Measurements from ENCODE around the gene R3HDM2.

The R3HDM2 gene

GRCh38 chr12:57470286-57470969 is 39.6 kb upstream of the R3HDM2 start:
- DNase-seq (ENCODE audit: low spot score) = no peak
- Histone ChIP-seq H2BK12ac (ENCODE audit: low read length) (no peak overlapping the region), H3K4me2 (ENCODE audit: insufficient read depth, low read length, poor library complexity, severe bottlenecking) (no peak overlapping the region), H3K27ac (replicated peaks; ENCODE audit: low read length) (no peak overlapping the region), H3K18ac (ENCODE audit: low read length) (no peak overlapping the region), H2BK120ac (ENCODE audit: low read depth, low read length) (no peak overlapping the region), H3K4me1 (ENCODE audit: control insufficient read depth in 2 of 2, insufficient read depth in 1 of 2, low read depth in 1 of 2, low read length in 2 of 2) (no peaks in the 10 kb centered on the region), H4K91ac (ENCODE audit: low read depth, low read length, poor library complexity) (no peak overlapping the region), H3K4ac (ENCODE audit: low read length) (no peak overlapping the region), H2AK5ac (ENCODE audit: low read depth, low read length) (no peak overlapping the region), H3K23ac (ENCODE audit: low read depth, low read length, poor library complexity) (no peak overlapping the region), H3K79me1 (ENCODE audit: low read depth, low read length) (no peaks in the 10 kb centered on the region), H3K9ac (ENCODE audit: low read depth, low read length, poor library complexity) (no peak overlapping the region), H3K36me3 (replicated peaks in 1 of 2; ENCODE audit: control insufficient read depth in 2 of 2, insufficient read depth in 2 of 2, low read length in 2 of 2) (no peaks in the 10 kb centered on the region), H2BK5ac (ENCODE audit: low read length) (no peak overlapping the region), H3K27me3 (ENCODE audit: control insufficient read depth in 3 of 3, insufficient read depth in 3 of 3, low read depth in 1 of 3, low read length in 3 of 3) (peaks cover 7 to 31% (median 30%) of the 10 kb centered on the region in 3 experiments), H4K8ac (ENCODE audit: low read depth, low read length) (no peak overlapping the region), H2BK15ac (ENCODE audit: low read length) (peak overlapping the region; percentile 8), H3K9me3 (replicated peaks in 1 of 2; ENCODE audit: control insufficient read depth in 2 of 2, insufficient read depth in 1 of 2, low read depth in 1 of 2, low read length in 2 of 2) (peaks cover 2 to 4% of the 10 kb centered on the region in 2 donors), H3K14ac (ENCODE audit: low read length) (no peak overlapping the region), H3K4me3 (ENCODE audit: low read length in 2 of 2) (no peak overlapping the region), H2AFZ (ENCODE audit: low read length) (no peak overlapping the region)
- WGBS, 2 donors (ENCODE audit: extremely low coverage in 2 of 2, insufficient read length in 2 of 2, insufficient replicate concordance in 1 of 2) = no CpG with 5 or more reads among the region's 14 CpGs

- Histone ChIP-seq H3K36me3 (replicated peaks in 1 of 2; ENCODE audit: control insufficient read depth in 2 of 2, insufficient read depth in 2 of 2, low read length in 2 of 2) (no peaks in the 10 kb centered on the region), H3K27me3 (ENCODE audit: control insufficient read depth in 3 of 3, insufficient read depth in 3 of 3, low read depth in 1 of 3, low read length in 3 of 3) (peaks cover 2 to 24% (median 21%) of the 10 kb centered on the region in 3 experiments), H3K4ac (ENCODE audit: low read length) (no peak overlapping the region), H3K79me1 (ENCODE audit: low read depth, low read length) (no peaks in the 10 kb centered on the region), H3K14ac (ENCODE audit: low read length) (no peak overlapping the region), H3K4me3 (ENCODE audit: low read length in 2 of 2) (no peak overlapping the region), H3K18ac (ENCODE audit: low read length) (peak overlapping the region; percentile 45), H4K8ac (ENCODE audit: low read depth, low read length) (no peak overlapping the region), H2BK120ac (ENCODE audit: low read depth, low read length) (no peak overlapping the region), H2AFZ (ENCODE audit: low read length) (no peak overlapping the region), H3K23ac (ENCODE audit: low read depth, low read length, poor library complexity) (no peak overlapping the region), H4K91ac (ENCODE audit: low read depth, low read length, poor library complexity) (no peak overlapping the region), H3K4me2 (ENCODE audit: insufficient read depth, low read length, poor library complexity, severe bottlenecking) (no peak overlapping the region), H2BK12ac (ENCODE audit: low read length) (no peak overlapping the region), H2BK15ac (ENCODE audit: low read length) (no peak overlapping the region), H3K4me1 (ENCODE audit: control insufficient read depth in 2 of 2, insufficient read depth in 1 of 2, low read depth in 1 of 2, low read length in 2 of 2) (no peaks in the 10 kb centered on the region), H3K9me3 (replicated peaks in 1 of 2; ENCODE audit: control insufficient read depth in 2 of 2, insufficient read depth in 1 of 2, low read depth in 1 of 2, low read length in 2 of 2) (peaks cover 2 to 4% of the 10 kb centered on the region in 2 donors), H2AK5ac (ENCODE audit: low read depth, low read length) (peak overlapping the region; percentile 16), H2BK5ac (ENCODE audit: low read length) (no peak overlapping the region), H3K9ac (ENCODE audit: low read depth, low read length, poor library complexity) (no peak overlapping the region), H3K27ac (replicated peaks; ENCODE audit: low read length) (no peak overlapping the region)
- DNase-seq (ENCODE audit: low spot score) = no peak
- no CpG with 5 or more reads among the region's 10 CpGs for WGBS, 2 donors (ENCODE audit: extremely low coverage in 2 of 2, insufficient read length in 2 of 2, insufficient replicate concordance in 1 of 2)
Observed at GRCh38 chr12:57469296-57470164, 38.7 kb upstream of the R3HDM2 start.

- Histone ChIP-seq H3K4me2 (ENCODE audit: insufficient read depth, low read length, poor library complexity, severe bottlenecking) (no peak overlapping the region), H3K27ac (replicated peaks; ENCODE audit: low read length) (no peak overlapping the region), H4K91ac (ENCODE audit: low read depth, low read length, poor library complexity) (no peak overlapping the region), H3K27me3 (ENCODE audit: control insufficient read depth in 3 of 3, insufficient read depth in 3 of 3, low read depth in 1 of 3, low read length in 3 of 3) (peaks cover 0 to 16% (median 6%) of the 10 kb centered on the region in 3 experiments), H2BK5ac (ENCODE audit: low read length) (no peak overlapping the region), H2AK5ac (ENCODE audit: low read depth, low read length) (no peak overlapping the region), H3K4me3 (ENCODE audit: low read length in 2 of 2) (peak overlapping the region in 1 of 2 donors; percentile 30), H4K8ac (ENCODE audit: low read depth, low read length) (no peak overlapping the region), H3K9me3 (replicated peaks in 1 of 2; ENCODE audit: control insufficient read depth in 2 of 2, insufficient read depth in 1 of 2, low read depth in 1 of 2, low read length in 2 of 2) (peaks cover 0 to 4% of the 10 kb centered on the region in 2 donors), H2BK120ac (ENCODE audit: low read depth, low read length) (no peak overlapping the region), H3K4ac (ENCODE audit: low read length) (no peak overlapping the region), H3K9ac (ENCODE audit: low read depth, low read length, poor library complexity) (no peak overlapping the region), H2BK12ac (ENCODE audit: low read length) (no peak overlapping the region), H3K79me1 (ENCODE audit: low read depth, low read length) (no peaks in the 10 kb centered on the region), H3K4me1 (ENCODE audit: control insufficient read depth in 2 of 2, insufficient read depth in 1 of 2, low read depth in 1 of 2, low read length in 2 of 2) (no peaks in the 10 kb centered on the region), H3K14ac (ENCODE audit: low read length) (peak overlapping the region; percentile 2), H2AFZ (ENCODE audit: low read length) (no peak overlapping the region), H3K23ac (ENCODE audit: low read depth, low read length, poor library complexity) (no peak overlapping the region), H3K36me3 (replicated peaks in 1 of 2; ENCODE audit: control insufficient read depth in 2 of 2, insufficient read depth in 2 of 2, low read length in 2 of 2) (no peaks in the 10 kb centered on the region), H2BK15ac (ENCODE audit: low read length) (no peak overlapping the region), H3K18ac (ENCODE audit: low read length) (no peak overlapping the region)
- no CpG with 5 or more reads among the region's 11 CpGs for WGBS, 2 donors (ENCODE audit: extremely low coverage in 2 of 2, insufficient read length in 2 of 2, insufficient replicate concordance in 1 of 2)
- no peak for DNase-seq (ENCODE audit: low spot score)
Observed at GRCh38 chr12:57467915-57468314, 37.1 kb upstream of the R3HDM2 start.
